ENCODE data around the gene DIS3.
"Not testable (repeated sequence)": the region's sequence is repeated elsewhere in the genome, so short reads cannot be mapped to it uniquely, and the experiment has no call there.

The DIS3 gene

GRCh38 chr13:72781451-72782439, at the start of gene DIS3, which contains the start of gene PIBF1:
Gene DIS3 (minus strand): TSS chr13:72781900. CDS start chr13:72781832, 68 bp downstream.
Gene PIBF1 (plus strand): TSS chr13:72782133. CDS start chr13:72783470, 1,337 bp downstream.
- peak; percentile 97 for DNase-seq (ENCODE audit: low spot score)

DNA sequence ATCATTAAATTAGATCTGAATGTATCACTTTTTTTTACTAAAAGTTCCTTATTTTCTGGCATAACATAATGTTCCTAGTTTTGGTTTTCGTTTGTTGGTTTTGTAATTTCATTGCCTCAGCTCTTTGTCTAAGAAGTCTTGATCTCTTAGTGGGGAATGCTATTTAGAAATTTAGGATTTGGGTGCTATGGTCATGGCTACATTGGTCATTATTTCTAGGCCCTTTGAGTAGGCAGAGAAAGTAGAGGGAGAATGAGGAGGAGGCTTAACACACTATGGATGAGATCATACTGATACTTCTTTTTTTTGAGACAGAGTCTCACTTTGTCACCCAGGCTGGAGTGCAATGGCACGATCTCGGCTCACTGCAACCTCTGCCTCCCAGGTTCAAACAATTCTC, 42.0 kb upstream of the DIS3 start:
- no peak for DNase-seq (ENCODE audit: low spot score)

- DNase-seq (ENCODE audit: low spot score) = no peak
Measured at GRCh38 chr13:72823081-72823480, 41.4 kb upstream of the DIS3 start.

DNA sequence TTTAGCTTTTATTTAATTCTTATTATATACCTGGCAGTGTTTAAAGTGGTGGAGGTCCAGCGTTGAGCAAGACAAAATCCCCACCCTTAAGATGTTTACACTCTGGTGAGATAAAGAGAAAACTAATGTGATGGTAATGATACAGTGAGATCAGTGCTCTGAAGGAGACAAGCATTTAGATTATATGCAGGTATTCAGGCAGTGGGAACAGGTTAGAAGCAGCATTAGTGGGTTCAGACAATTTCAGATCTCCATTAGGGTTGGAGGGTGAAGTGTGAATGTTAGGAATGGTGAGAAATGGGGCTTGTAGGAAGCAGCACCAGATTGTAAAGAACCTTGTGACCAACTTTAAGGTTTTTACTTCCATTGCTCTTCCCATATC, 39.2 kb upstream of the DIS3 start:
- DNase-seq (ENCODE audit: low spot score) = no peak

DNA sequence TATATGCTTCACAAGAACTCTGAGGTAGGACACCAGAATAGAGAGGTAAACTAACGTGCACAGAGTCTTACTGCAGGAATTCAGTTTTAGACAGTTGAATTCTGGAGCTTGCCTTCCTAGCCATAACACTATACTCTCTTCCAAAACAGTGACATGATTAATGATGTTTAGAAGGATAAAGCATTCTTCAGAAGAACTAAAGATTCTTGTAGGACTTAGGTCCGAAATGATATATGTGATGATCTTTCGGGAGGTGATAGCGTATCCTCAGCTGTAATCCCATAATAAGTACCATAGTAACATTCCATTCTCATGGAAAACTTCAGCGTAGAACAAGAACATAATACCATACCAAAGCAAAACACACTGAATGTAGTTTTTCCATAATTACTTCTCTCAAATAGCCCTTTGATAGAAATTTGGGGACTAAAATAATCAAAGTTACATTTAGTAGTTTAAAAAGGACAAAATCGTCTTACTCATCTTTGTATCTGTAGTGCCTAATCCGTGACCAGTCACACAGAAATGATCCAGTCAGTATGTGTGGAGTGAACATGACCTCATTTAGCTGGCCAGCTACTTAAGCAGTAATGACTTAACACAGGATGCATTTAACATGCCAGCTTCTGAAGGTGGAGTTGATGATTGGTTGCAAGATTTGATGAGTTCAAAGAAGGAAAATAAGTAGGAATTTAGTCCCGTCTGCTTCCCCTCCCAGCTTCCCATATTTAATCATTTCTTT, 38.6 kb upstream of the DIS3 start:
- DNase-seq (ENCODE audit: low spot score) = no peak

DNA sequence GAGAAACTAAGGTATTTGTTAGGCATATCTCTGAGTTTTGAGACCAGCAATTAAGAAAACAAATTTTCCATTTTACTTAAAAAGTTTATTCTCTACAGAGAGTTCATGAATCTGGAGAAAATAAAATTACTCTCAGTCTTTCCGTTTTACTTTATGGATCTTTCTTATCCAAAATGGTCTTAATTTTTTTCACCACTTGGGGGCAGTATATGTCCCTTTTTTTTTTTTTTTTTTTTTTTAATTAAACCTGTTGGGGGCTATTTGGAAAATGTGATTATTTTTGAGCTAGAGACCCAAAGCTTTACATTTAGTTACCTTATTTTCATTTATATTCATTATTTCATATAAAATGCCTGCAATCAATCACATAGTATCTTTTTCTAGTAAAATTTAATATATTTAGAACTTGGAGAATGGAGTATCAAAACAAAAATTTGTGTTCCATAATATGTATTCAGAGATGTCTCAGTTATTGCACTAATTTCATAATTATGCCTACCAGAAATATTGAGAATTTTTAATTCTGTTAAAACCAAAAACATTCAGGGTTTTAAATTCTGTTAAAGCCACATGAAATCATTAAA, 27.3 kb upstream of the DIS3 start:
- DNase-seq (ENCODE audit: low spot score) = peak; percentile 10

GRCh38 chr13:72806514-72806913, 24.8 kb upstream of the DIS3 start:
- not testable (repeated sequence) for DNase-seq (ENCODE audit: low spot score)

DNA sequence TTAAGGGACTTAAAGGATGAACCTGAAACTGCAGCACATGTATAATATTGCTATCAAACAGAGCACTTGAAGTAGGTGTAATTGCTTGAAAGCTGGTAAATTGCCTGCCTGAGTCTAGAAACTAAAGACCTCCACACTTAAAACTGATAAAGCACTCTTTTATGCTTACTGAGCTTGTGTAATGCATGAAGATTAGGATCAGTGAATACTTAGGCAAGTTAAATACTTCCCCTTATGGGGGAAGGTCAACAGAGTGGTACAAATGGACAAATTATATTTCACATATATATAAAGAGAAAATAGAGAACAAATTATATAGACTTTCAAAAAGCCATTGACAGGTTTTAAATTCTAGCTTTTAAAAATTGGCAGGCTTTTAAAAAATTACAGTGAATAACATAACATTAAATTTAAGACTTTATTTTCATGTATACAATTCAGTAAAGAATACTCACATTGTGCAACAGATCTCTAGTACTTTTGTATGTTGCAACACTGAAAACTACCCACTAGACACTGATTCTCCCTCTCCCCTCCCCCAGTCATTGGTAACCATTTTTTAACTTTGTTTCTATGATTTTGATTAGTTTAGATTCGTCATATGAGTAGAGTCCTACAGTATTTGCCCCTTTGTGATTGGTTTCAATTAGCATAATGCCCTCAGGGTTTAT, 24.1 kb upstream of the DIS3 start:
- DNase-seq (ENCODE audit: low spot score) = no peak

DNA sequence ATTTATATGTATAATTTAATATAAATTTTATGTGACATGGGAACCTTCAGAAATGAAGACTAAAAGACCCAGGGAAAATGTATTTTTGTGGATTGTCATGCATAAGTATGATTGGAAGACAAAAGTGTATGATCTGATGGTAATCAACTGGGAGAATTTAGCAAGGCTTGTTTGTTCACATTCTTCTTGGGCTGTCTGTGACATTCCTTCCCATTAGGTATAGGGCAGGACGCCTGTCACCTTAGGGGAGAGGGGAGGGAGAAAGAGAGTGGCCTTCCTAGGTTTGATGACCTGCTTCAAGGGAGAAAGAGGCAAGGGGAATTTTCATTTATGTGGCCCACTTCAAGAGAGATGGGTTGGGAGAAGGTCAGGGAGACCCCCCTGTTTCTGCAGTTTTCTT, 22.6 kb upstream of the DIS3 start:
- DNase-seq (ENCODE audit: low spot score) = no peak

GRCh38 chr13:72798817-72799216, 17.1 kb upstream of the DIS3 start:
- no peak for DNase-seq (ENCODE audit: low spot score)

GRCh38 chr13:72792640-72793039, 10.9 kb upstream of the DIS3 start:
- no peak for DNase-seq (ENCODE audit: low spot score)

DNA sequence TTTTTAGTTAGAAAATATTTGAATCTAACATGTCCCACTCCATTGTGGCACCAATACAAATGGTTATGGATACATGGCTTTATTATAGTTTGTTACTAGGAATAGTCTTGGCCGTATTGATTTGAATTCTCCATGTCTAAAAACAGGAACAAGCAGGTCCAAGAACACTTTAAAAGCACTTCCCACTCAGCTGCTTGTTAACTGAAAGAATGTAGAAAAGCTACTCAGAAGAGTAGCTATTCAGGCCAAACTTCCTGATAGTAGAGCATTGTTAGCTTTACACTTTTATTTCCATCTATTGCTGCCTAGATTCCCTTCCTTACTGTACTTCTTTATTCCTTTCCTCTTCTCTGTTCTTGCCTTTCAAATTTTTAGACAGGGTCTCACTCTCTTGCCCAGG, 7.1 kb upstream of the DIS3 start:
- no peak for DNase-seq (ENCODE audit: low spot score)

DNA sequence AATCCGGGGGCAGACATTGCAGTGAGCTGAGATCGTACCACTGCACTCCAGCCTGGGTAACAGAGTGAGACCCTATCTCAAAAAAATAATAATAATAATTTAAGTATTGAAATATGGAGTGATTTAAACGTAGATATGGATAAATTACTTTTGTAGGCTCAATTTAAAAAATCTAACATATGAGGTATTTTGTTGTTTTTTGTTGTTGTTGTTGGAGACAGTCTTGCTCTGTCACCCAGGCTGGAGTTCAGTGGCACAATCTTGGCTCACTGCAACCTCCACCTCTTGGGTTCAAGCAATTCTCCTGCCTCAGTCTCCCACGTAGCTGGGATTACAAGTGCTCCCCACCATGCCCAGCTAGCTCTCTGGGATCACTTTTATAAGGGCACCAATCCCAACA, 3.0 kb upstream of the DIS3 start:
- DNase-seq (ENCODE audit: low spot score) = not testable (repeated sequence)

- DNase-seq (ENCODE audit: low spot score) = no peak
Measured at GRCh38 chr13:72782717-72783116, 1.0 kb upstream of the DIS3 start.

DNA sequence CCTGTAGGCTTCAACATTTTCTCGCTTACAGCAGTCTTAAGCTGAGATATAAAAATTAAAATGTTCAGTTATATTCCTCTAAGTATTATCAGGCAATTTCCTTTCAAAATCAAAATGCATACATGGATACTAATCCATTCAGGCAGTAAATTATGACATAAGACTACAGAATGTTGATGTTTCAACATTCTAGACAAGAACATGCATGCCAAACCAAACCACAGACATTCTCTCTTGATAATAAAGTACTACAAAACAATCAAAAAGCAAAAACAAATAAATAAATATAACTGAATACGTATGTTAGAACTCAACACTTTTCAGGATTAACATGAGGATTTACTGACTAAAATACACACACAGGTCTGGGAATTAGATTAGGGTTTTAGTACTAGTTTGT, 7.7 kb downstream of the DIS3 start:
- DNase-seq (ENCODE audit: low spot score) = no peak

DNA sequence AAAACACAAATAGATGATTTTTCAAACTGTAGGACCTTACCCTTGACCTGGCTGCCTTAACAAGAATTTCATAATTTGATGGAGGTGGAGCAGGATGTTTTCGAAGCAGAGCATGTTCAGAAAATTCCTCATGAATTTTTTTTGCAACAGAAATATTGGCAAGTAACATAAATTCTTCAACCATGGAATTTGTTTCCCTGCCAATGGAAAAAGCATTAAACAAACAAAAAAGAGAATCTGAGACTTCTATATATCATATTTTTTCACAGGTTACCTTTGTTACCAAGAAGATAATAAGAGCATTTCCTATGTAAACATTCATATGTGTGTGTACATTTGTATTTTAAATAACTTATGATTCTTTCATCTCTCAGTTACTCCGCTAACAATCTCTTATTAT, 18.3 kb downstream of the DIS3 start:
- no peak for DNase-seq (ENCODE audit: low spot score)

GRCh38 chr13:72760189-72760588, 21.5 kb downstream of the DIS3 start:
- DNase-seq (ENCODE audit: low spot score) = no peak

GRCh38 chr13:72757792-72758535, 23.7 kb downstream of the DIS3 start:
- no peak for DNase-seq (ENCODE audit: low spot score)

GRCh38 chr13:72754111-72754510, 27.6 kb downstream of the DIS3 start:
- DNase-seq (ENCODE audit: low spot score) = no peak

DNA sequence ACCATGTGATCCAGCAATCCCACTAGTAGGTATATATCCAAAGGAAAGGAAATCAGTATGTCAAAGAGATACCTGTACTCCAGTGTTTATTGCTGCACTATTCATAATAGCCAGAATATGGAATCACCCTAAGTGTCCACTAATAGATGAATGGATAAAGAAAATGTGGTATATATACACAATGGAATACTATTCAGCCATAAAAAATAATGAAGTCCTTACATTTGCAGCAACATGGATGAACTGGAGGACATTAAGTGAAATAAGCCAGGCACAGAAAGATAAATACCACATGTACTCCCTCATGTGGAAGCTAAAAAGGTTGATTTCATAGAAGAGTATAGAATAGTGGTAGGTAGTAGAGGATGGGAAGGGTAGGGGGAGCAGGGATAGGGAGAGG, 30.5 kb downstream of the DIS3 start:
- no peak for DNase-seq (ENCODE audit: low spot score)

- no peak for DNase-seq (ENCODE audit: low spot score)
Measured at GRCh38 chr13:72745260-72745659, 36.4 kb downstream of the DIS3 start.

Measured in pons (tissue), 1 donor.